ENCODE measurements around the gene SIM1. TPM values are rescaled to one million over a fixed set of nuclear protein-coding genes. Genes with fewer than 3 reads are reported as not detected.

SIM1 gene
- total RNA-seq, result not detected in 2 replicates

DNA sequence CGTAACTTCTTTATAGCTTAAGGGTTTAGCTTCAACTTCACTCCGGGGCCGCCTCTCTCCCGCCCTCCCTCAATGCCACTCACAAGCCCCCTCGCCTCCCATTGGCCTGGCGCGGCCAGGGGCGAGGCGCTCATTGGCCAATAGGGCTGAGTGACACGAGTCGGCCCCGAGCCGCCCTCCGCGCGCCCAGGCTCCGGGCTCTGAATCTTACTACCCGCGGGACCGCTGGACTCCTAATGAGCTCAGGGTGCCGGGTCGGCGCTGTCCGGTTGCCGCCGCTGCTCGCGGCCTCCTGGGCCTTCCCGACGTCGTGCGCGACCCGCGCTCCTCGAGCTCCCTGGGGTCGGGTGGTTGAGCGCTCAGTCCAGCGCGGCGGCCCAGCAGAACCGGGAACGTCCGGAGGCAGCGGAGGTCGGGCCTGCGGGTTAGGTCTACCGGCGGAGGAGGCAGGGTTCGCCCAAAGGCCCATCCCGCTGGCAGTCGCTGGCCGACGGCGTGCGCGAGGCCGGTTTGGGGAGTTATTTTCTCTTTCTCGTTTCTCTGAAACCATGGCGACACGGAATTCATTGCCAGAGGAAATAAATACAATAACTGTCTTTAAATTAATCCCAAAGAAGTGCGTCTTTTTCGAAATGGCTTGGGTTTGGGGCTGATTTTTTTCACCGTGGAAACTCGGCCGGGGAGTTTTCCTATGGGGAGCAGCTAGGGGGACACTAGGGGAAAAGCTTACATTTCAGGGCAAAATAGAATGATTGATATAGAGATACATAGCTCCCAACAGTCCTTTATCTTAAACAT is at the start of gene SIM1:
TSS of gene SIM1 (minus strand) at position 19 of the 798 bp plus-strand sequence. CDS start 1,453 bp downstream, outside the sequence.

All from hair follicular keratinocyte (primary cell).